GM18508 (cell line): ENCODE measurements around the gene SMARCC2.

Experiments used
- ATAC-seq: cut with Tn5 transposase; IDR thresholded peaks from one replicate; pipeline ENCODE4 v1.9.1; 2021; ENCODE audit warnings: moderate number of reproducible peaks; ENCODE audit not compliant: insufficient read depth, unreplicated experiment

SMARCC2 gene

GRCh38 chr12:56189099-56189917, at the start of gene SMARCC2:
SMARCC2 (minus strand) TSS chr12:56189483; CDS start chr12:56189461, 22 bp downstream.
- no peak for ATAC-seq

- no peak for ATAC-seq
Observed at GRCh38 chr12:56237552-56237951, 48.3 kb upstream of the SMARCC2 start.

GRCh38 chr12:56236985-56237384, 47.7 kb upstream of the SMARCC2 start:
- ATAC-seq = no peak

- no peak for ATAC-seq
Observed at GRCh38 chr12:56236091-56236490, 46.8 kb upstream of the SMARCC2 start.

- no peak for ATAC-seq
Observed at GRCh38 chr12:56234746-56235436, 45.6 kb upstream of the SMARCC2 start.

- no peak for ATAC-seq
Observed at GRCh38 chr12:56231184-56231582, 41.9 kb upstream of the SMARCC2 start.

GRCh38 chr12:56230432-56231183, 41.3 kb upstream of the SMARCC2 start:
- no peak for ATAC-seq

GRCh38 chr12:56229916-56230431, 40.7 kb upstream of the SMARCC2 start, which contains the start of gene SLC39A5:
SLC39A5 (plus strand) TSS chr12:56230051; CDS start chr12:56231275, 1,224 bp downstream.
- no peak for ATAC-seq

GRCh38 chr12:56229082-56229481, 39.8 kb upstream of the SMARCC2 start:
- no peak for ATAC-seq

GRCh38 chr12:56224954-56225353, 35.7 kb upstream of the SMARCC2 start:
- no peak for ATAC-seq

- peak; percentile 42 for ATAC-seq
Observed at GRCh38 chr12:56224102-56224701, 34.9 kb upstream of the SMARCC2 start, which contains the start of gene NABP2. NABP2 (plus strand) TSS chr12:56224342; CDS start chr12:56224857, 515 bp downstream.

- no peak for ATAC-seq
Observed at GRCh38 chr12:56223571-56224101, 34.4 kb upstream of the SMARCC2 start.

GRCh38 chr12:56222531-56222895, 33.2 kb upstream of the SMARCC2 start:
- ATAC-seq = no peak

- peak; percentile 55 for ATAC-seq
Observed at GRCh38 chr12:56221757-56222530, 32.7 kb upstream of the SMARCC2 start, which contains the start of gene RNF41. RNF41 (minus strand) TSS chr12:56221922; CDS start chr12:56214047, 7,875 bp downstream.

- peak; percentile 8 for ATAC-seq
Observed at GRCh38 chr12:56221232-56221756, 32.0 kb upstream of the SMARCC2 start.

- ATAC-seq = no peak
Observed at GRCh38 chr12:56220611-56221231, 31.4 kb upstream of the SMARCC2 start.

- no peak for ATAC-seq
Observed at GRCh38 chr12:56219840-56220239, 30.6 kb upstream of the SMARCC2 start.

- no peak for ATAC-seq
Observed at GRCh38 chr12:56216461-56216860, 27.2 kb upstream of the SMARCC2 start.
